GM21786 (cell line): Measurements from ENCODE around the gene SMG9.

Experiments
- ATAC-seq: cut with Tn5 transposase; IDR thresholded peaks from one replicate; pipeline ENCODE4 v1.9.1; 2021; ENCODE audit not compliant: unreplicated experiment

SMG9 gene, protein sequence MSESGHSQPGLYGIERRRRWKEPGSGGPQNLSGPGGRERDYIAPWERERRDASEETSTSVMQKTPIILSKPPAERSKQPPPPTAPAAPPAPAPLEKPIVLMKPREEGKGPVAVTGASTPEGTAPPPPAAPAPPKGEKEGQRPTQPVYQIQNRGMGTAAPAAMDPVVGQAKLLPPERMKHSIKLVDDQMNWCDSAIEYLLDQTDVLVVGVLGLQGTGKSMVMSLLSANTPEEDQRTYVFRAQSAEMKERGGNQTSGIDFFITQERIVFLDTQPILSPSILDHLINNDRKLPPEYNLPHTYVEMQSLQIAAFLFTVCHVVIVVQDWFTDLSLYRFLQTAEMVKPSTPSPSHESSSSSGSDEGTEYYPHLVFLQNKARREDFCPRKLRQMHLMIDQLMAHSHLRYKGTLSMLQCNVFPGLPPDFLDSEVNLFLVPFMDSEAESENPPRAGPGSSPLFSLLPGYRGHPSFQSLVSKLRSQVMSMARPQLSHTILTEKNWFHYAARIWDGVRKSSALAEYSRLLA

DNA sequence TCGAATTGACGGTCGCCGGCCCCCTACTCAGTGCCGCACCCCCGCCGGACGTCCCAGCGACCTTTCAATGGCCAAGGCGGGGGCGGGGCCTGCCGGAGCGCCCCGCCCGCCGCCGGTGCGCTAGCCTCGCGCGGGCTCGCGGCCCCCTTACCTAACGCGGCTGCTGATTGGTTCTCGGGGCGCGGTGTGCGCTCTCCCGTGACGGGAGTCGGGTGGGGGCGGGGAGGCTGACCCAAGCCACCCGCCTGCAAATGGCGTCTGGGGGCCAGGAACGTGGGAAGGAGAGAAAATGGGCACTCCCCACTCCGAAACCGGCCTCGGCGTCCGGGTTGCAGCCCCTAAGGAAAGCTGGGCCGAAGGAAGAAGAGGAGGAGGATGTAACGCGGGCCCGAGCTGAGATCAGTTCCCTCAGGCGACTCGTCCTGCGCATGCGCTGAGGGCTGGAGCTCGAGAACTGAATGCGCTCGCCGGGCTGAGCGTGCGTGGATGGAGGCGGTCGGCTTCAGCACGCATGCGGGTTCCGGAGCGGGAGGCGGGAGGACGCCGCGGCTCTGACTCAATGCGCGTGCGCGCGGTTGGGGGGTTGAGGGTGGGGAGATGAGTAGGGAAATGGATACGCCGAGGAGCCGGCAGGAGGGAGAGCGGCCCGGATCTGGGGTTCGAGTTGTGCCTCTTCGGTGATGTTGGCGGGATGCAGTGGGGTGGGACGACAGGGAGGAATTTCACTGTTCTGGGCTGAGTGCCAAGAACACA, at the start of gene SMG9:
SMG9 (minus strand) TSS at position 460 of the 753 bp plus-strand sequence. CDS start 4,221 bp downstream, outside the sequence.
- ATAC-seq: peak; percentile 51

DNA sequence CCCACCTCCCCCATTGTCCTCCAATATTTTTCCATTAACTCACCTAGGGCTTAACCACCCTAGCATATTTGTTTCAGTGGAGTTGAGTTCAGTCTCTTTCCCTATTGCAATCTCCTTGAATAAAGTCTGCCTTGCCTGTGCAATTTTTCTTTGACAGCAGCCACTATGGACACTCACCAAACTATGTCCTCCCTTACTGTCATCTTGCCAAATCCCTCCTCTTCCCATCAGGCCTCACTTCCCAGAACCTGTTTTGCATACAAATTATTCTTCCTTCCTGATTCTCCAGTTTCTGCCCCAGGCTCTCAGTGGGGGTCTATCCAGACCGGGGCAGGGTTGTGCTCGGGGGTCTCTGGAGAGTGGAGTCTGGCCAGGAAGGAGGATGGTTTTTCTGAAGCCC, 49.7 kb upstream of the SMG9 start:
- ATAC-seq: no peak

DNA sequence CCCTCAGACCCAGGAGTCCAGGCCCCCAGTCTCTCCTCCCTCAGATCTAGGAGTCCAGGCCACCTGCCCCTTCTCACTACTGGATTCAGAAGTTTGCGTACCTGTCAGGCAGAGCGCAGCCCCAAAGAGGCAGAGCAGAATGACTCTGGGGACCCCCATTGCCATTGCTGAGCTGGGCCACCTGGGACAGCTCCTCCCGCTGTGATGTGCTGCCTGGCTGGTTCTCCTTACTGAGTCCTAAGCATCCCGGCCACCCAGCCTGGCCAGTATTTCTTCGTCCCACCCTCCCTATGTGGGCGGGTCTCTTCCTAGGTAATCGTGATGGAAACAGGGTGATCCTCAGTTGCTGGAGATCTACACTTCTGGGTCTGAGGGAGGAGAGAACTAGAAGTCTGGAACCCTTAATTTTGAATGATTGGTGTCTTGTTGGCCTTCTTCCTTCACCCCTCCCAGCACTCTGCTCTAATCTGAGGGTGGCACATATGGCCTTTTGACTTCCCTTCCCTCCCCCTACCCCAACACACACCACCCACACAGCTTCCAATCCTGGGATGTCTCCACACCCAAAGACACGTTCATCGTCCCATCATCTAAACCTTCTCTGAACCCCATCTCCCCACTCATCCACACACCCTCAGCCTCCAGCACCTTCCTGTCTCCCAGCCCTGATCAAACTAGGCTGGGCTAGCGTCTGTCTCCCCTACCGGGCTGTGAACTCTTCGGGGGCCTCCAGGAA, 47.6 kb upstream of the SMG9 start, which contains the start of gene LYPD5:
LYPD5 (minus strand) TSS at position 232 of the 736 bp plus-strand sequence; CDS start at position 165, 67 bp downstream.
- no peak for ATAC-seq

DNA sequence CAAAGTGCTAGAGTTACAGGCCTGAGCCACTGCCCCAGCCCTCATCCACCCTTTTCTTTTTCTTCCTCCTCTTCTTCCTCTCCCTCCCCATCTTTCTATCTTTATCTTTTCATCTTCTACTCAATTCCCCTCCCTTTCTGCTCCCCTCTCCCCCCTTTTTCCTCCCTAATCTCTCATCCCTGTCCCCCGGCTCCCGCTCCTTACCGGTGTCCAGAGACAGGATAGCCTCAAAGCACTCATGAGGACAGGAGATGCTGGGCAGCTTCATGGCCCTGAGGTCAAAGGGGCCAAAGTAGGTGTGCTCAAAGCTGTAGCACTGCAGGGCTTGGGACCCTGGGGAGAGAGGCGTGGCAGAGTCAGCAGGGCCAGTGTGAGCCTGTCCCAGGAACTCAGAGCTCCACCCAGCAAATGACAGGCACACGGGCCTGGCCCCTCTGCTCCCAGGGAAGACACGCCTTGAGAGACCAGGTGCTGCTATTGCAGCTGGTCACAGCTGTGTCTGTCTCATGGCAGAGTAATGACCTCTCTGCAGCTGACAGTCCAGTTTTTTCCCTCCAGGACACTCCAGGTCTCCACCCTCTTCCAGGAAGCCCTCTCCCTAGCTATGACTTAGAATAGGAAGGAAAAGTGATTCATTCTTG, 44.9 kb upstream of the SMG9 start:
- ATAC-seq: no peak

DNA sequence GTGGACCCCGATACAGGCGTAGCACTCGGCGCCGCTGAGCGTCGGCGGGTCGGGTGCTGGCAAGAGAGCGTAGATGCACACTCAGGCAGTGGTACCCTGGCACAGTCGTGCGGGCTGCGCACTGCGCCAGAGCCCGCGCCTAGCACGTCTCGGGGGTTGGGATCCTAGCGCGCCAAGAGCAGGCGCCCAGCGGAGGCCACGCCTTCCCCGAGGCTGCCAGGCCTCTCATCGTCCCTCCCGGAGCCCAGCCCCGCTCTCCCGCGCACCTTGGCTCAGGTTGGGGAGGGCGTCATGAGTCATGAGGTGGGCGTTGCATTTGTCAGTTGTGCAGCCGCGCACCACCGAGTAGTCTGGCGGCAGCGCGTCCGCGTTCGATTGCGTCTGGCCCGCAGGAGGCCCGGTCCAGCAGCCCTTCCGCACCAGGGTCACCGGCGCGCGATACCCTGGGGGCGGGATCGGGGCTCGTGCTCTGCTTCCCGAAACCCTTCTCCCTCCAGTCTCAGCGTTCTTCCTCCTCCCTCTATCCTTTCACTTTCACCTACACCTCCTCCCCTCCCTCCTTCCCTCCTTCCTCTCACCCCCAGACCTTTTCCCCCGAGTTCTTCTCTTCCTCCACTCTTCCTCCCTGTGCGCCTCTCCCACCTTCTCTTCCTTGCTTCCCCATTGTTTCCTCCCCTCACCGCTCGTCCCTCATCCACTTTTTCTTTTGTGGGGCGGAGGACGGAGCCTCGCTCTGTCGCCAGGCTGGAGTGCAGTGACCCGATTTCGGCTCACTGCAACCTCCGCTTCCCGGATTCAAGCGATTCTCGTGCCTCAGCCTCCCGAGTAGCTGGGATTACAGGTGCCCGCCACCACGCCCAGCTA, 44.0 kb upstream of the SMG9 start:
- no peak for ATAC-seq

DNA sequence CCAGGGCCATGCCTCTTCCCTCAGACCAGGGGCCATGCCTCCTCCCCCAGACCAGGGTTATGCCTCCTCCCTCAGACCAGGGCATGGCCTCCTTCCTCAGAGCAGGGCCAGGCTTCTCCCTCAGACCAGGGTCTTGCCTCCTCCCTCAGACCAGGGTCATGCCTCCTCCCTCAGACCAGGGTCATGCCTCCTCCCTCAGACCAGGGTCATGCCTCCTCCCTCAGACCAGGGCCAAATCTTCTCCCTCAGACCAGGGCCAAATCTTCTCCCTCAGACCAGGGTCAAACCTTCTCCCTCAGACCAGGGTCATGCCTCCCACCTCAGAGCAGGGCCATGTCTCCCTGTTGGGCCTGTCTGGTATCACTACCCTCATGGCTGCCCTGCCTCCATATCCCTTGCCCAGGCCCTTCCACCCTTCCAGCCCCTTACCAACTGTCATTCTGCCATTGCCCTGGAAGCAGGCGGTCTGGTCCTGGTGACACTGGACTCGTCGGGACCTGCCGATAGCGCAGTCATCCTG, 43.3 kb upstream of the SMG9 start:
- ATAC-seq: no peak

DNA sequence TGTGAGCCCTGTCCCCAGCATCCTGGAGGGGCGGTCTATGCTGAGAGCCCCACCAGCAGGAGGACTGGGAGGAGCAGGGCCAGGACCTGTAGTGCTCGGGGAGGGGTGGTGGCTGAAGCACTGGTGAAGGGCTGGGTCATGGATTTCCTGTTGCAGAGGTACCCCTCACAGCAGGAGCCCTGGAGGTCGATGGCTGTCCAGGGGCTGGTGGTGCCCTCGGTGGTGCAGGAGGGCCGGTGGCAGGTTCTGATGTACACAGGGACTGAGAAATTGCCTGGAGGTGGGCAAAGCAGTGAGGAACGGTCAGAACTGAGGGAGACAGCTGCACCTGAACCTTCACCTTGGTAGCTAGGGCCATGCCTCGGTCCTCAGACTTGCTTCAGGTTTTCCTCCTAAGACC, 42.8 kb upstream of the SMG9 start:
- no peak for ATAC-seq

DNA sequence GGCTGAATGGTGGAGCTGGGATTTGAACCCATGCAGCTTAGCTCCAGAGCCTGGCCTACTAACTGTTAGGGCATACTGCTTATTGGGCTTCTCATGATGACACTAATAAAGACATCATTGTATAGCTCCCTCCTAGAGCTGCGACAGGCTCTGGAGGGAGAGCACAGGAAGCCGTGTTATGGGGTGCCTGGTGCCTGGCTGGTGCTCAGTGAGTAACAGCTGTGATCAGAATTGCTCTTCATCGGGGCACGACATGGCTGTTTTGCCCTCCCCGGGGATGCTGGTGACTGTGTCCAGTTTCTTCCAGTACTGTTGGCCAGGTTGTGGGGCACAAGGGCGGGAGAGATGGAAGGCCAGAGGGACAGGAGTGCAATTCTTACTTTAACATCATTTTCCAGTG, 42.4 kb upstream of the SMG9 start:
- no peak for ATAC-seq

DNA sequence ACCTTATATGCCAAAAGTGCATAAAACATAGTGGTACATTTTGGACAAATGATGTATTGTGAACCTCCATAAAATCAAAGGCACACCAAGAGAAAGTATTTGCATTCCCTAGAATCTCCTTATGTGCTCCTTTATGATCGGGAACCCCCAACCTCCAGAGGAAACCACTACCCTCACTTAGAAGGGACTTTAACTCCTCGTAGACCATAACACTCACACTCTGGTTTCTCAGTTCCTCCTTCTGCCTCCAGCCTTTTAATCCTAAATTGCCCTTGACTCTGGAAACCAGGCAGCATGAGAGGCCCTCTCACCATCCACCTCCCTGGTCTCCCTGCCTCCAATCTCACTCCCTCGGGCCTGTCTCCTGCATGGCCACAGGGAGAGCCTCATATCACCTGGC, 35.8 kb upstream of the SMG9 start:
- no peak for ATAC-seq

DNA sequence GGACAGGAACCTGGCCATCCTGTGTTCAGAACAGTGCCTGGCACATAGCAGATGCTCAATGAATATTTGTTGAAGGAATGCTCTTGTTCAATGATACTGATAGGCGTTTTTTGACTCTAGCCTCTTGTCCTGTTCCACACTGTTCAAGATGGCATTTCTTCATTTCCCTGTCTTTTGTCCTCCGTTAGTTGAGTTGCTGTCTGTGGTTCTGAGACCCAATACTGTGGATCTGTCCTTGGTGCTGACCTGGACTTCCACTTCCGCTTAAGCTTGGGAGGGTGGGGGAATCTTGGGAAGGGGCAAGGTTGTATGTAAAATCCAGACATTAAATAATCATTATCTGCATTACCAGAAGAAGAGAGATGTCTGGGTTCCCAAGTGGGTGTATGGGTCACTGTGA, 34.3 kb upstream of the SMG9 start:
- ATAC-seq: no peak

DNA sequence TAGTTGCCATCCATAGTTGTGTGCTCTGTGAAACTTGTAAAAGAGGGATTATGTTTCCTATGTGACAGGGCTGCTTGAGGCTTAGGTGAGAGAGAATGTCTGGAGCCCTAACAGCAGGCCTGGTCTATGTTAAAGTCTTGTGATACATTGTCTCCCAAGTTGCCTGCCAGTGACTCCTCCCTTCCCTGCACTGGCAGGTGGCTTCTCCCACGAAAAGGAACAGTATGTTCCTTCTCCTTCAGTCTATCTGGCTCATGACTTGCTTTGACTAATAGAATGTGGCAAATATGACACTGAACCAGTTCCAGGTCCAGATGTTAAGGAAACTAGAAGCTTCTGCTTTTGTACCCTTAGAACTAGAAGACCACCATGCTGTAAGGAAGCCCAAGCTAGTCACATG, 31.9 kb upstream of the SMG9 start:
- ATAC-seq: no peak

DNA sequence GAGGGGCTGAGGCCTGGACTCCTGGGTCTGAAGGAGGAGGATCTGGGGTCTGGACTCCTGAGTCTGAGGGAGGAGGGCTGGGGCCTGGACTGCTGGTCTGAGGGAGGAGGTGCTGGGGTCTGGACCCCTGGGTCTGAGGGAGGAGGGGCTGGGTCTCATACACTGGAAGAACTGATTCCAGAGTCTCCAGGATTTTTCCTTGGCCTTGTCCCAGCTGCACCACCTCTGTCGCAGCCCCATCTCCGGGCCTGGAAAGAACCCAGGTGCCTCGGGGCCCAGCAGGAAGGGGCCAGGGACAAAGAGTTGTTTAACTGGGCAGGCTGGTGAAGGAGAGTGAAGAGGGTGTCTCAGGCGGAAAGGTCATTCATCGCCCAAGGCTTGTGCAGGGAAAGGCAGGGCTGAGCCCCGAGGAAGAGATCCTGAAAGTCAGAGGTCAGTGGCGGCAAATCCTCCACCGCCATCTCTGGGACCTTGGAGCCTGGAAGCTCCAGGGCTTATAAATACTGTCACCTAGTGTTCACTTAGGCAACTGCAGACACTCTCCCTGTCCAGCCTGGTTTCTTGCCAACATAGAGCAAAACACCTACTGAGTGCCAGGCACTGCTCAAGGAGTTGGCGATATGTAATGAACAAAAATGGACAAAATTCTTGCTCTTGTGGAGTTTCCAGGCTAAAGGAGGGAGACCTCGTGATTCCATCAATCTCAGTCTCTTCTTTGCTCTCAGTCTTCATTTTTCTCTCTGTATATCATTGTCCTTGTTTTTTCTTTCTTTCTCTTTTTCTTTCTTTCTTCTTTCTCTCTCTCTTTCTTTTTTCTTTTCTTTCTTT, 30.4 kb upstream of the SMG9 start:
- no peak for ATAC-seq

DNA sequence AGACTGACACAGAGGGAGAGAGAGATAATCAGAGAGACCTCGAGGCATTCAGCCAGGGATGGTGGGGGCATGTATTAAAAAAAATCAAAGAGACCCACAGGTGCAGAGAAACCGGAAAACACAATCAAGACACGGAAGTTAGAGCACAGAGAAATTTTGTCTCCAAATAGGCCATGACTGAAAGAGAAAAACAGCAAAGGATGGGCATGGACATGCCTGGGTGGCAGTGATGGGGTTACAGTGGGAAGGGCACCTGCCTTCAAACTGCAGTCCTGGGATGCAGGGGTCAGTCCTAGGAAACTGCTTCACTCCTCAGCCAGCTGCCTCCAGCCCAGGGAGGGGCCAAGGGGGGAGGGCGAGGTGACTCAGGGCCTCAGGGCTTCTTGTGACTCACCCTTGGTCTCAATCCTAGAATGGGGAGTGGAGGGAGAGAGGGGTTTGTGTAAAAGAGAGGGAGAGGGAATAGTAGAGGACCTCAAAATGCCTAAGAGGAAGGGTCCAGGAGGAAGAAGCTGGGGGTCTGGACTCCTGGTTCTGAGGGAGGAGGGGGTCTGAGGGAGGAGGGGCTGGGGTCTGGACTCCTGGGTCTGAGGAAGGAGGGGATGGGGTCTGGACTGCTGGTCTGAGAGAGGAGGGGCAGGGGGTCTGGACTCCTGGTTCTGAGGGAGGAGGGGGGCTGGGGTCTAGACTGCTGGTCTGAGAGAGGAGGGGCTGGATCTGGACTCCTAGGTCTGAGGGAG, 29.6 kb upstream of the SMG9 start:
- ATAC-seq: no peak

DNA sequence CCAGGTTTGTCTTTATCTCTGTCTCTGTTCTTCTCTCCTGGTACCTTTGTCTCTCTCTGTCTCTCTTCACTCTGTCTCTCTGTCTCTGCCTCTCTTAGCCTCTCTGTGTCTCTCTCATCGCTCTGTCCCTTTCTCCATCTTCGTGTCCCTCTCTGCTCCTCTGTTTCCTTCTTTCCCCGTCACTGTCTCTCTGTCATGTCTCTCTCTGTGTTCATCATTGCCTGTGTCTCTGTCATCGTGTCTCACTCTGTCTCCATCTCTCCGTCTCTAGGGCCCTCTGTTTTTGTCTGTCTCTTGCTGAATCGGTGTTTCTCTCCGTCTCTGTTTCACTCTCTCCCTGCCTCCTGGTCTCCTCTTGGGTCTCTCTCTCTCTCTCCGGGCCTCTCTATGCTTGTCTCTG, 28.9 kb upstream of the SMG9 start:
- no peak for ATAC-seq

DNA sequence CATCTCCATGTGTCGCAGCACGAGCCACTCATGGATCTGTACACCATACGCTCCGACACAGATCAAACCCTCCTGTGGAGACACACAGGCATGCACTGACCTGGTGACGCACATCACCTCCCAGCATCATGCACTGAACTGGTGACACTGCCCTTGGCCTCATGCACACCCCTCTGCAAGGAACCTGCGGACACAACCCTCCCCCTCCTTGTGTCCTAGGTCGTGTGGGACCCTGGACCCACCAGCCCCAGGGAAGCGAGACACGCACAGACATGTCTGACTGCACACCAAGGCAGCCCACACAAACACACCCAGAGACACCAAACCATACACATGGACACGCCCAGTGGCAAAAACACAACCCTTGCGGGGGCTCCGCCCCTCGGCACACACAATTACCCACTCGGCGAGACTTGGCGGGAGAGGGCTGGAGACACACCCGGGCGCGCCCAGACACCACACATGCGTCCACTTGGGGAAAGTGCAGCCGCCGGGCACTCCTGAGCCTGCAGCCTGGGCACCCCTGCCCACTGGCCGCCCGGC, 28.0 kb upstream of the SMG9 start:
- ATAC-seq: no peak

DNA sequence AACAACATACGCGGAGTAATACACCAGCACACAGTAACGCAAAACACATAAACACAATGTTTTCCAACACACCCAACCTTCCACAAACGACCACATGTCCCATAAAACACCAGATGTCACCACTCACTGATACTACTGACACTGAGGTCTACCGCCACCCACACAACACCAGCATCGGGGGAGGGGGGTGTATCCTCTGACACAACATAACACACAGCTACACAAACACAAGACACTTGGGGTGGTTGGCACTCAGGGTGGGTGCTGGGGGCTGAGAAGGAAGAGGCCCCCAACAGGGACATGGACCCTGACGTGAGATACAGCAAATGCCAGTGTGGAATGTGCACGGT, 27.5 kb upstream of the SMG9 start:
- ATAC-seq: no peak

DNA sequence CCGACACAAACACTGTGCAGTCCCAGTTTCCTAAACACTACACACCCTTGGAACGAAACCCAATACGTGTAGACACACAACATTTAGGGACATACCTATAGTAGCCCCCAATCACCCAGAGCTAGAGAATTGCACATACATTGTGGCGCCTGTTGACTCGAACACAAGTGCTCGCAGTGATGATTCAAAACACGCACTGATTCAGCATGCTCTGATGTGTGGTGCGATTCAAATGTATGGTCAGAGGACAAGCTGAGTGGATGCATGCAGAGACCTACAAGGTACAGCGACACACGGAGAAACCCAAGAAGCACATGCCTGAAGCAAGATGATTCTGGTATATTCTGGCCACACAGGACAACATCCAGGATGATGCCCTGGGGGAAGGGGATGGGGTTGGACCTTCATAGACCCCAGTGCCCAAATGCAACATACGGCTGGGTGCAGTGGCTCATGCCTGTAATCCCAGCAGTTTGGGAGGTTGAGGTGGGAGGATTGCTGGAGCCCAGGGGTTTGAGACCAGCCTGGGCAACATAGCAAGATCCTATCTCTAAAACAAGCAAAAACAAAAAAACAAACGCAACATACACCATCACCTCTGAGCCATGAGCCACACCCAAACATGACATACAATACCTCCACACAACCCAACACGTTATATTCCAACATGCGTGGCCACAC, 27.0 kb upstream of the SMG9 start:
- no peak for ATAC-seq
